22Rv1 (cell line): ENCODE measurements around the gene GALM.

ENCODE experiments used
- H3K27ac ChIP-seq: fragments of 450-650 bp; 2 replicates; pipeline ENCODE4 v1.5.1; 2017
- ZFX ChIP-seq: fragments of 450-650 bp; IDR thresholded peaks from 2 replicates; pipeline ENCODE4 v1.6.1; 2017; ENCODE audit warnings: antibody characterized with exemption, borderline replicate concordance
- TF ChIP-seq, protein P1 (sequence below): fragments of 450-650 bp; IDR thresholded peaks from 2 replicates; pipeline ENCODE4 v1.5.1; 2017; ENCODE audit warnings: mild to moderate bottlenecking

GALM gene

GRCh38 chr2:38783586-38783985 lies 117.7 kb downstream of the GALM start:
- peak overlapping the region; percentile 50 for H3K27ac ChIP-seq
- TF ChIP-seq, protein P1, sequence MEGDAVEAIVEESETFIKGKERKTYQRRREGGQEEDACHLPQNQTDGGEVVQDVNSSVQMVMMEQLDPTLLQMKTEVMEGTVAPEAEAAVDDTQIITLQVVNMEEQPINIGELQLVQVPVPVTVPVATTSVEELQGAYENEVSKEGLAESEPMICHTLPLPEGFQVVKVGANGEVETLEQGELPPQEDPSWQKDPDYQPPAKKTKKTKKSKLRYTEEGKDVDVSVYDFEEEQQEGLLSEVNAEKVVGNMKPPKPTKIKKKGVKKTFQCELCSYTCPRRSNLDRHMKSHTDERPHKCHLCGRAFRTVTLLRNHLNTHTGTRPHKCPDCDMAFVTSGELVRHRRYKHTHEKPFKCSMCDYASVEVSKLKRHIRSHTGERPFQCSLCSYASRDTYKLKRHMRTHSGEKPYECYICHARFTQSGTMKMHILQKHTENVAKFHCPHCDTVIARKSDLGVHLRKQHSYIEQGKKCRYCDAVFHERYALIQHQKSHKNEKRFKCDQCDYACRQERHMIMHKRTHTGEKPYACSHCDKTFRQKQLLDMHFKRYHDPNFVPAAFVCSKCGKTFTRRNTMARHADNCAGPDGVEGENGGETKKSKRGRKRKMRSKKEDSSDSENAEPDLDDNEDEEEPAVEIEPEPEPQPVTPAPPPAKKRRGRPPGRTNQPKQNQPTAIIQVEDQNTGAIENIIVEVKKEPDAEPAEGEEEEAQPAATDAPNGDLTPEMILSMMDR: no peak
- TF ChIP-seq ZFX: no peak
